Mesenchymal stem cell (in vitro differentiated cells and primary cell): ENCODE data around the gene IL22.

ENCODE experiments used
- DNase-seq: peaks from one replicate; pipeline ENCODE4 v3.0.0-alpha.2; 2013
- H2AFZ ChIP-seq: one replicate; pipeline ENCODE4 v1.6.1; 2013; ENCODE audit warnings: low read depth, mild to moderate bottlenecking, control low read depth, inconsistent platforms, low read length, moderate library complexity
- H2AK5ac ChIP-seq: 2 replicates; pipeline ENCODE4 v1.6.1; 2013; ENCODE audit warnings: low read length, moderate library complexity, mild to moderate bottlenecking, inconsistent platforms; ENCODE audit not compliant: severe bottlenecking
- H2BK120ac ChIP-seq: one replicate; pipeline ENCODE4 v1.6.1; 2013; ENCODE audit warnings: low read depth, mild to moderate bottlenecking, inconsistent platforms, low read length, moderate library complexity
- H2BK12ac ChIP-seq, 2 experiments: one replicate each; pipeline ENCODE4 v1.6.1; 2013; ENCODE audit warnings: inconsistent platforms in 2 of 2, low read length in 2 of 2, mild to moderate bottlenecking in 2 of 2, moderate library complexity in 2 of 2, control low read depth in 1 of 2
- H2BK15ac ChIP-seq: one replicate; pipeline ENCODE4 v1.6.1; 2013; ENCODE audit warnings: mild to moderate bottlenecking, low read depth, inconsistent platforms; ENCODE audit not compliant: poor library complexity, severe bottlenecking
- H2BK5ac ChIP-seq: 2 replicates; pipeline ENCODE4 v1.6.1; 2013; ENCODE audit warnings: low read depth, mild to moderate bottlenecking, low read length, control low read depth, inconsistent platforms; ENCODE audit not compliant: poor library complexity, severe bottlenecking
- H3K14ac ChIP-seq, 2 experiments: one replicate each; pipeline ENCODE4 v1.6.1; 2013; ENCODE audit warnings: inconsistent platforms in 2 of 2, low read length in 2 of 2, control low read depth in 1 of 2, mild to moderate bottlenecking in 1 of 2, moderate library complexity in 1 of 2
- H3K18ac ChIP-seq, 2 experiments: one replicate each; pipeline ENCODE4 v1.6.1; 2013; ENCODE audit warnings: inconsistent platforms in 2 of 2, low read length in 2 of 2, control low read depth in 1 of 2, low read depth in 1 of 2, mild to moderate bottlenecking in 1 of 2
- H3K23ac ChIP-seq, 2 experiments: one replicate each; pipeline ENCODE4 v1.6.1; 2013; ENCODE audit warnings: inconsistent platforms in 2 of 2, low read length in 2 of 2, mild to moderate bottlenecking in 2 of 2, moderate library complexity in 2 of 2, control low read depth in 1 of 2
- H3K27ac ChIP-seq: 2 replicates; pipeline ENCODE4 v1.5.1; 2013; ENCODE audit warnings: mild to moderate bottlenecking, moderate library complexity, low read length, control low read depth, inconsistent platforms; ENCODE audit not compliant: poor library complexity, severe bottlenecking
- H3K27me3 ChIP-seq, 2 experiments: 2 replicates each; pipeline versions ENCODE4 v1.6.1 to v1.7.0; 2013; ENCODE audit warnings: low read length in 2 of 2, mild to moderate bottlenecking in 2 of 2, moderate library complexity in 2 of 2, control low read depth in 1 of 2, inconsistent platforms in 1 of 2; ENCODE audit not compliant: control insufficient read depth in 1 of 2, insufficient read depth in 1 of 2
- H3K36me3 ChIP-seq, 2 experiments: 2 replicates each; pipeline versions ENCODE4 v1.6.1 to v1.7.0; 2013; ENCODE audit warnings: low read length in 2 of 2, control low read depth in 1 of 2, inconsistent platforms in 1 of 2, low read depth in 1 of 2, mild to moderate bottlenecking in 1 of 2; ENCODE audit not compliant: insufficient read depth in 2 of 2, control insufficient read depth in 1 of 2
- H3K4ac ChIP-seq, 2 experiments: one replicate each; pipeline ENCODE4 v1.6.1; 2013; ENCODE audit warnings: inconsistent platforms in 2 of 2, low read length in 2 of 2, mild to moderate bottlenecking in 2 of 2, moderate library complexity in 2 of 2, control low read depth in 1 of 2, low read depth in 1 of 2
- H3K4me1 ChIP-seq: 2 replicates; pipeline ENCODE4 v1.6.1; 2013; ENCODE audit warnings: low read depth, low read length, control low read depth; ENCODE audit not compliant: control insufficient read depth, insufficient read depth
- H3K4me2 ChIP-seq: 2 replicates; pipeline ENCODE4 v1.6.1; 2013; ENCODE audit warnings: low read length, mild to moderate bottlenecking, inconsistent platforms; ENCODE audit not compliant: poor library complexity, severe bottlenecking
- H3K4me3 ChIP-seq, 2 experiments: 2 replicates each; pipeline versions ENCODE4 v1.5.1 to v1.7.0; 2013; ENCODE audit warnings: low read length in 2 of 2, mild to moderate bottlenecking in 2 of 2, control low read depth in 1 of 2, low read depth in 1 of 2; ENCODE audit not compliant: insufficient read depth in 1 of 2
- H3K79me1 ChIP-seq: replicated peaks from 2 replicates; pipeline ENCODE4 v1.6.1; 2013; ENCODE audit warnings: mild to moderate bottlenecking, control low read depth, low read length, inconsistent platforms; ENCODE audit not compliant: poor library complexity, severe bottlenecking
- H3K9ac ChIP-seq: 2 replicates; pipeline ENCODE4 v1.7.0; 2013; ENCODE audit warnings: mild to moderate bottlenecking, low read length, moderate library complexity
- H3K9me3 ChIP-seq: 2 replicates; pipeline ENCODE4 v1.7.0; 2013; ENCODE audit warnings: mild to moderate bottlenecking, low read length; ENCODE audit not compliant: control insufficient read depth
- H4K8ac ChIP-seq: one replicate; pipeline ENCODE4 v1.6.1; 2013; ENCODE audit warnings: inconsistent platforms, mild to moderate bottlenecking, low read length, moderate library complexity
- H4K91ac ChIP-seq: one replicate; pipeline ENCODE4 v1.6.1; 2013; ENCODE audit warnings: mild to moderate bottlenecking, low read length, inconsistent platforms
- WGBS: methylation state at CpG from one replicate; pipeline ENCODE4 v1.1.7; 2013; ENCODE audit warnings: mixed read lengths; 5-methylcytosine and 5-hydroxymethylcytosine counted together

The IL22 gene

GRCh38 chr12:68207276-68207675 lies 46.1 kb downstream of the IL22 start:
- no peak for DNase-seq
- Histone ChIP-seq H3K4ac (no peak overlapping the region), H3K9ac (no peak overlapping the region), H3K14ac (no peak overlapping the region), H3K27ac (no peak overlapping the region), H4K91ac (no peak overlapping the region), H3K4me2 (no peak overlapping the region), H2BK5ac (no peak overlapping the region), H3K23ac (no peak overlapping the region), H3K4me1 (no peaks in the 10 kb centered on the region), H2BK120ac (no peak overlapping the region), H3K79me1 (no peaks in the 10 kb centered on the region), H3K4me3 (no peak overlapping the region), H2BK12ac (no peak overlapping the region), H2BK15ac (no peak overlapping the region), H2AFZ (no peak overlapping the region), H3K27me3 (peaks cover 49 to 59% of the 10 kb centered on the region in 2 experiments), H3K18ac (no peak overlapping the region), H4K8ac (no peak overlapping the region), H3K9me3 (no peaks in the 10 kb centered on the region), H2AK5ac (no peak overlapping the region), H3K36me3 (no peaks in the 10 kb centered on the region)

- Histone ChIP-seq H4K91ac (no peak overlapping the region), H3K9ac (no peak overlapping the region), H3K4ac (no peak overlapping the region), H3K79me1 (no peaks in the 10 kb centered on the region), H3K4me3 (no peak overlapping the region), H2BK15ac (no peak overlapping the region), H3K36me3 (no peaks in the 10 kb centered on the region), H3K23ac (no peak overlapping the region), H2AK5ac (no peak overlapping the region), H3K4me1 (no peaks in the 10 kb centered on the region), H3K27me3 (peaks cover 49 to 59% of the 10 kb centered on the region in 2 experiments), H3K27ac (no peak overlapping the region), H3K9me3 (no peaks in the 10 kb centered on the region), H2BK12ac (no peak overlapping the region), H2BK5ac (no peak overlapping the region), H2AFZ (no peak overlapping the region), H2BK120ac (no peak overlapping the region), H3K18ac (no peak overlapping the region), H3K4me2 (no peak overlapping the region), H4K8ac (no peak overlapping the region), H3K14ac (no peak overlapping the region)
- no peak for DNase-seq
- 50% methylated on average over 1 of the region's 1 CpG for whole genome bisulfite sequencing
Measured at GRCh38 chr12:68206446-68206845, 47.0 kb downstream of the IL22 start.

- H3K9me3 ChIP-seq = no peaks in the 10 kb centered on the region
- H2BK15ac ChIP-seq = no peak overlapping the region
- no peak overlapping the region for H4K8ac ChIP-seq
- peaks cover 56 to 61% of the 10 kb centered on the region in 2 experiments for H3K27me3 ChIP-seq
- no peak for DNase-seq
- no peak overlapping the region for H2AFZ ChIP-seq
- H3K23ac ChIP-seq = no peak overlapping the region
- H4K91ac ChIP-seq = no peak overlapping the region
- no peak overlapping the region for H2BK120ac ChIP-seq
- H3K4me2 ChIP-seq = no peak overlapping the region
- whole genome bisulfite sequencing = 69% methylated on average over 1 of the region's 5 CpGs
- H3K18ac ChIP-seq = no peak overlapping the region
- no peak overlapping the region for H3K9ac ChIP-seq
- no peak overlapping the region for H2AK5ac ChIP-seq
- no peak overlapping the region for H3K27ac ChIP-seq
- H3K79me1 ChIP-seq = no peaks in the 10 kb centered on the region
- no peak overlapping the region for H3K4me3 ChIP-seq
- H3K14ac ChIP-seq = no peak overlapping the region
- no peaks in the 10 kb centered on the region for H3K4me1 ChIP-seq
- H2BK5ac ChIP-seq = no peak overlapping the region
- H3K4ac ChIP-seq = no peak overlapping the region
- H3K36me3 ChIP-seq = no peaks in the 10 kb centered on the region
- no peak overlapping the region for H2BK12ac ChIP-seq
Measured at GRCh38 chr12:68203460-68203875, 49.9 kb downstream of the IL22 start.

- Histone ChIP-seq H4K8ac (no peak overlapping the region), H2AK5ac (no peak overlapping the region), H3K36me3 (no peaks in the 10 kb centered on the region), H4K91ac (no peak overlapping the region), H2BK12ac (no peak overlapping the region), H3K18ac (no peak overlapping the region), H3K9ac (no peak overlapping the region), H3K4me2 (no peak overlapping the region), H2BK15ac (no peak overlapping the region), H3K27ac (no peak overlapping the region), H3K79me1 (no peaks in the 10 kb centered on the region), H2BK5ac (no peak overlapping the region), H2AFZ (no peak overlapping the region), H3K9me3 (no peaks in the 10 kb centered on the region), H3K27me3 (peaks cover 40 to 53% of the 10 kb centered on the region in 2 experiments), H3K14ac (no peak overlapping the region), H2BK120ac (no peak overlapping the region), H3K23ac (no peak overlapping the region), H3K4me1 (no peaks in the 10 kb centered on the region), H3K4ac (no peak overlapping the region), H3K4me3 (no peak overlapping the region)
- DNase-seq = no peak
- WGBS = 63% methylated on average over 2 of the region's 2 CpGs
Measured at GRCh38 chr12:68200854-68201253, 52.5 kb downstream of the IL22 start.
